Keratinocyte (primary cell): Measurements from ENCODE around the gene HNRNPL. TPM values are rescaled to one million over a fixed set of nuclear protein-coding genes. Genes with fewer than 3 reads are reported as not detected.

Experiments used
- DNase-seq: peaks from one replicate; pipeline ENCODE4 v3.0.0-alpha.2; 2011; ENCODE audit warnings: low read depth, missing footprints, low spot score
- FAIRE-seq: peaks from 2 replicates; lab custom pipeline; 2011; peaks lifted over from hg19 to GRCh38; lab: Jason Lieb, UNC
- H2AFZ ChIP-seq: 2 replicates; pipeline ENCODE4 v1.6.0; 2012; ENCODE audit warnings: low read length, control low read depth, inconsistent platforms; ENCODE audit not compliant: control insufficient read depth
- H3K27ac ChIP-seq: 2 replicates; pipeline ENCODE4 v1.5.1; 2011; ENCODE audit warnings: low read length; ENCODE audit not compliant: control insufficient read depth, insufficient read depth
- H3K27me3 ChIP-seq: 3 replicates; pipeline ENCODE4 v1.6.0; 2011; ENCODE audit warnings: low read length; ENCODE audit not compliant: control insufficient read depth, insufficient read depth; ENCODE audit errors: extremely low read depth
- H3K36me3 ChIP-seq, 2 experiments: 2 replicates in 1 of 2; 3 replicates in 1 of 2; pipeline ENCODE4 v1.5.1; 2011; ENCODE audit warnings: low read length in 2 of 2, mild to moderate bottlenecking in 1 of 2; ENCODE audit not compliant: control insufficient read depth in 2 of 2, insufficient read depth in 2 of 2; ENCODE audit errors: extremely low read depth in 1 of 2
- H3K4me1 ChIP-seq: 3 replicates; pipeline ENCODE4 v1.5.1; 2011; ENCODE audit warnings: low read length; ENCODE audit not compliant: control insufficient read depth, insufficient read depth; ENCODE audit errors: extremely low read depth
- H3K4me2 ChIP-seq: 3 replicates; pipeline ENCODE4 v1.6.0; 2011; ENCODE audit warnings: low read depth, low read length; ENCODE audit not compliant: control insufficient read depth, insufficient read depth; ENCODE audit errors: extremely low read depth
- H3K4me3 ChIP-seq, 3 experiments: fragments of 200-600 bp in 1 of 3; sonication (generic) in 1 of 3; 2 replicates in 2 of 3; 3 replicates in 1 of 3; pipeline ENCODE4 v1.5.1; 2011 to 2016; ENCODE audit warnings: low read length in 3 of 3, mild to moderate bottlenecking in 3 of 3, control low read depth in 2 of 3, inconsistent platforms in 1 of 3, low read depth in 1 of 3, mixed read lengths in 1 of 3, mixed run types in 1 of 3, moderate library complexity in 1 of 3; ENCODE audit not compliant: control insufficient read depth in 2 of 3, insufficient read depth in 2 of 3; ENCODE audit errors: extremely low read depth in 1 of 3
- H3K79me2 ChIP-seq: 2 replicates; pipeline ENCODE4 v1.6.0; 2012; ENCODE audit warnings: low read length; ENCODE audit not compliant: control insufficient read depth, insufficient read depth
- H3K9ac ChIP-seq: 3 replicates; pipeline ENCODE4 v1.6.0; 2011; ENCODE audit warnings: low read length; ENCODE audit not compliant: control insufficient read depth, insufficient read depth; ENCODE audit errors: extremely low read depth
- H3K9me1 ChIP-seq: 3 replicates; pipeline ENCODE4 v1.6.0; 2011; ENCODE audit warnings: low read length; ENCODE audit not compliant: control insufficient read depth, insufficient read depth; ENCODE audit errors: extremely low read depth
- H3K9me3 ChIP-seq: 2 replicates; pipeline ENCODE4 v1.5.1; 2012; ENCODE audit warnings: low read depth, low read length; ENCODE audit not compliant: control insufficient read depth
- H4K20me1 ChIP-seq: 3 replicates; pipeline ENCODE4 v1.6.0; 2011; ENCODE audit warnings: low read length; ENCODE audit not compliant: control insufficient read depth, insufficient read depth; ENCODE audit errors: extremely low read depth
- CTCF ChIP-seq, 3 experiments: IDR thresholded peaks in 1 of 3; conservative IDR thresholded peaks in 1 of 3; optimal IDR thresholded peaks in 1 of 3; 2 replicates in 2 of 3; 3 replicates in 1 of 3; pipeline versions ENCODE3 to v1.5.1; 2011; ENCODE audit warnings: low read length in 3 of 3, mild to moderate bottlenecking in 3 of 3, moderate library complexity in 2 of 3, control low read depth in 1 of 3, inconsistent platforms in 1 of 3; ENCODE audit not compliant: insufficient read depth in 2 of 3; ENCODE audit errors: extremely low read depth in 1 of 3
- EZH2 ChIP-seq: IDR thresholded peaks from one replicate; pipeline ENCODE4 v1.6.1; 2012; ENCODE audit warnings: inconsistent platforms, mild to moderate bottlenecking, low read length, moderate library complexity
- dilution Hi-C: fragments of 300-500 bp; cut with MboI; formaldehyde crosslinking; loops from one replicate; pipeline ENCODE4 v1.7.0; 2020; ENCODE audit warnings: low sequenced_read_pairs; ENCODE audit not compliant: extremely low pct_ligation_motif_present
- polyA plus RNA-seq, 5 experiments: library from polyadenylated mRNA; depleted of rRNA in 3 of 5; stranded (reverse) in 3 of 5; stranded (forward) in 1 of 5; unstranded in 1 of 5; fragments of >200 nt; gene quantifications; 1 replicate in 1 of 5; 2 replicates in 3 of 5; 3 replicates in 1 of 5; pipeline versions ENCODE4 v1.2.1 to v1.2.3, GENCODE V29; 2011 to 2012; ENCODE audit warnings: missing spikeins in 2 of 5, low read depth in 1 of 5, low replicate concordance in 1 of 5

Gene HNRNPL
- polyA plus RNA-seq, 1 donor (not counting 4 experiments of a cell fraction or from before 2014, with no cell fraction given), result 308 TPM

DNA sequence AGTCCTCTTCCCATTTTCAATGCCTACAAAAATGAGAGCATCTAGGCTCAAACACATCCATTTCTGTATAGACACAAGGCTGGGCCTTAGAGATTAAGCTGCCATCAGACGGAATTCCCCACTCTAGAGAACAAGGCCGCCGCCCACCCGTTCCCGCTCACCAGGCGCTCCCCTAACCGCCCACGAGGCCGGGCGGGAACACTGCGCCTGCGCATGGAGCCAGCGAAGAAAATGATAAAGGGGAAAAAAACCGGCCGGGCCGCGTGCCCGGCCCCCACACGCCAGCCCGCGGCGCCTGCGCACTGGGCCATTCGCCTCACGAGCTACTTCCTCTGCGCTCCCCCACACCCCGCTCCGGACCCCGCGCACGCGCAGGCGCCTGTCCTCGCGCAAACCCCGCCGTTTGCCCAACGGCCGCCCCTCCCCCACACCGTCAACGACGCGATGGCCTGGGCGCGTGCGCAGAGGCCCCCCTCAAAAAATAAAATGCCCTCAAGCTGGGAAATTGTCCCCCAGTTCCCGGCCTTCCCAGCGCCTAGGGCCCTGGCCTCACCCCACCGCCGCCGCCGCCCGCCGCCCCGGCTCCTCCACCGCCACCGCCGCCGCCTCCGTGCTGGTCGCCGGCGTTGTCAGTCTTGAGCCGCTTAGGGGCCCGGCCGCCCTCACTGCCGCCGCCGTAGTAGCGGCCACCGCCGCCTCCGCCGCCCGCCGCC lies 483 bp downstream of the HNRNPL start:
- H3K4me3 ChIP-seq, result peak overlapping the region; percentile 57 to 100 (median 84)
- no peaks in the 10 kb centered on the region for H3K27me3 ChIP-seq
- DNase-seq, result no peak
- peaks cover 27 to 35% of the 10 kb centered on the region in 2 experiments for H3K36me3 ChIP-seq
- H3K4me1 ChIP-seq, result peaks cover 36% of the 10 kb centered on the region
- H3K4me2 ChIP-seq, result peak overlapping the region; percentile 100
- peak overlapping the region; percentile 99 for H3K27ac ChIP-seq
- FAIRE-seq, result no peak
- dilution Hi-C loops, result no loop called here
- H3K9me1 ChIP-seq, result peaks cover 2% of the 10 kb centered on the region
- no peak overlapping the region for H2AFZ ChIP-seq
- peaks cover 13% of the 10 kb centered on the region for H4K20me1 ChIP-seq
- H3K79me2 ChIP-seq, result peaks cover 46% of the 10 kb centered on the region
- H3K9ac ChIP-seq, result peak overlapping the region; percentile 98
- TF ChIP-seq CTCF (optimal IDR thresholded peaks at IDR 0.05 in 1 of 3, IDR thresholded peaks at IDR 0.05 in 1 of 3, conservative IDR thresholded peaks at IDR 0.05 in 1 of 3; ENCODE audit: extremely low read depth in 1 of 3, insufficient read depth in 2 of 3, low read length in 3 of 3) (no peak), EZH2 (no peak)
- no peaks in the 10 kb centered on the region for H3K9me3 ChIP-seq

GRCh38 chr19:38848299-38849146 lies 1.3 kb downstream of the HNRNPL start:
- Histone ChIP-seq H3K9ac (peak overlapping the region; percentile 98), H3K9me1 (peaks cover 2% of the 10 kb centered on the region), H2AFZ (no peak overlapping the region), H3K79me2 (peaks cover 54% of the 10 kb centered on the region), H4K20me1 (peaks cover 18% of the 10 kb centered on the region), H3K4me3 (peak overlapping the region; percentile 57 to 100 (median 84)), H3K9me3 (no peaks in the 10 kb centered on the region), H3K27ac (peak overlapping the region; percentile 99), H3K27me3 (no peaks in the 10 kb centered on the region), H3K4me2 (peak overlapping the region; percentile 100), H3K4me1 (peaks cover 36% of the 10 kb centered on the region), H3K36me3 (peaks cover 35 to 42% of the 10 kb centered on the region in 2 experiments)
- dilution Hi-C loops, result no loop called here
- no peak for DNase-seq
- no peak for FAIRE-seq
- no peak for TF ChIP-seq EZH2
